Measurements from ENCODE around the gene KATNAL1.

The KATNAL1 gene

GRCh38 chr13:30329009-30329585, 21.7 kb upstream of the KATNAL1 start:
- Histone ChIP-seq H3K4me3 (ENCODE audit: low read length) (no peak overlapping the region), H3K9ac (ENCODE audit: low read depth, low read length) (no peak overlapping the region), H3K9me3 (replicated peaks; ENCODE audit: low read length) (no peaks in the 10 kb centered on the region), H3K4me1 (ENCODE audit: control insufficient read depth, insufficient read depth, low read length) (no peaks in the 10 kb centered on the region), H3K4me2 (ENCODE audit: low read length) (no peak overlapping the region), H3K36me3 (ENCODE audit: insufficient read depth, low read length) (no peaks in the 10 kb centered on the region), H3K27me3 (ENCODE audit: control insufficient read depth, insufficient read depth, low read length) (no peaks in the 10 kb centered on the region)

- Histone ChIP-seq H3K36me3 (ENCODE audit: insufficient read depth, low read length) (peaks cover 6% of the 10 kb centered on the region), H3K4me2 (ENCODE audit: low read length) (no peak overlapping the region), H3K4me1 (ENCODE audit: control insufficient read depth, insufficient read depth, low read length) (no peaks in the 10 kb centered on the region), H3K27me3 (ENCODE audit: control insufficient read depth, insufficient read depth, low read length) (no peaks in the 10 kb centered on the region), H3K9ac (ENCODE audit: low read depth, low read length) (no peak overlapping the region), H3K9me3 (replicated peaks; ENCODE audit: low read length) (no peaks in the 10 kb centered on the region), H3K4me3 (ENCODE audit: low read length) (no peak overlapping the region)
Observed at GRCh38 chr13:30325668-30326067, 18.3 kb upstream of the KATNAL1 start.

GRCh38 chr13:30323524-30323923, 16.2 kb upstream of the KATNAL1 start:
- H3K4me1 ChIP-seq (ENCODE audit: control insufficient read depth, insufficient read depth, low read length): no peaks in the 10 kb centered on the region
- no peaks in the 10 kb centered on the region for H3K9me3 ChIP-seq (replicated peaks; ENCODE audit: low read length)
- no peak overlapping the region for H3K4me2 ChIP-seq (ENCODE audit: low read length)
- H3K36me3 ChIP-seq (ENCODE audit: insufficient read depth, low read length): peaks cover 6% of the 10 kb centered on the region
- H3K9ac ChIP-seq (ENCODE audit: low read depth, low read length): no peak overlapping the region
- no peaks in the 10 kb centered on the region for H3K27me3 ChIP-seq (ENCODE audit: control insufficient read depth, insufficient read depth, low read length)
- no peak overlapping the region for H3K4me3 ChIP-seq (ENCODE audit: low read length)

- Histone ChIP-seq H3K9ac (ENCODE audit: low read depth, low read length) (no peak overlapping the region), H3K4me1 (ENCODE audit: control insufficient read depth, insufficient read depth, low read length) (no peaks in the 10 kb centered on the region), H3K36me3 (ENCODE audit: insufficient read depth, low read length) (peaks cover 6% of the 10 kb centered on the region), H3K27me3 (ENCODE audit: control insufficient read depth, insufficient read depth, low read length) (no peaks in the 10 kb centered on the region), H3K4me2 (ENCODE audit: low read length) (no peak overlapping the region), H3K9me3 (replicated peaks; ENCODE audit: low read length) (no peaks in the 10 kb centered on the region), H3K4me3 (ENCODE audit: low read length) (no peak overlapping the region)
Observed at GRCh38 chr13:30322428-30322827, 15.1 kb upstream of the KATNAL1 start.

GRCh38 chr13:30321256-30321655, 13.9 kb upstream of the KATNAL1 start:
- no peaks in the 10 kb centered on the region for H3K9me3 ChIP-seq (replicated peaks; ENCODE audit: low read length)
- H3K4me2 ChIP-seq (ENCODE audit: low read length): no peak overlapping the region
- no peak overlapping the region for H3K4me3 ChIP-seq (ENCODE audit: low read length)
- no peaks in the 10 kb centered on the region for H3K27me3 ChIP-seq (ENCODE audit: control insufficient read depth, insufficient read depth, low read length)
- peaks cover 6% of the 10 kb centered on the region for H3K36me3 ChIP-seq (ENCODE audit: insufficient read depth, low read length)
- no peaks in the 10 kb centered on the region for H3K4me1 ChIP-seq (ENCODE audit: control insufficient read depth, insufficient read depth, low read length)
- H3K9ac ChIP-seq (ENCODE audit: low read depth, low read length): no peak overlapping the region

- no peaks in the 10 kb centered on the region for H3K4me1 ChIP-seq (ENCODE audit: control insufficient read depth, insufficient read depth, low read length)
- peaks cover 6% of the 10 kb centered on the region for H3K36me3 ChIP-seq (ENCODE audit: insufficient read depth, low read length)
- no peak overlapping the region for H3K9ac ChIP-seq (ENCODE audit: low read depth, low read length)
- no peak overlapping the region for H3K4me3 ChIP-seq (ENCODE audit: low read length)
- no peaks in the 10 kb centered on the region for H3K27me3 ChIP-seq (ENCODE audit: control insufficient read depth, insufficient read depth, low read length)
- H3K4me2 ChIP-seq (ENCODE audit: low read length): no peak overlapping the region
- H3K9me3 ChIP-seq (replicated peaks; ENCODE audit: low read length): no peaks in the 10 kb centered on the region
Observed at GRCh38 chr13:30319655-30320054, 12.3 kb upstream of the KATNAL1 start.

GRCh38 chr13:30319130-30319529, 11.8 kb upstream of the KATNAL1 start:
- Histone ChIP-seq H3K9me3 (replicated peaks; ENCODE audit: low read length) (no peaks in the 10 kb centered on the region), H3K27me3 (ENCODE audit: control insufficient read depth, insufficient read depth, low read length) (no peaks in the 10 kb centered on the region)

GRCh38 chr13:30318026-30318425, 10.7 kb upstream of the KATNAL1 start:
- no peak overlapping the region for H3K4me2 ChIP-seq (ENCODE audit: low read length)
- H3K4me3 ChIP-seq (ENCODE audit: low read length): no peak overlapping the region
- no peaks in the 10 kb centered on the region for H3K27me3 ChIP-seq (ENCODE audit: control insufficient read depth, insufficient read depth, low read length)
- no peaks in the 10 kb centered on the region for H3K9me3 ChIP-seq (replicated peaks; ENCODE audit: low read length)
- no peak overlapping the region for H3K9ac ChIP-seq (ENCODE audit: low read depth, low read length)
- peaks cover 10% of the 10 kb centered on the region for H3K4me1 ChIP-seq (ENCODE audit: control insufficient read depth, insufficient read depth, low read length)
- peaks cover 5% of the 10 kb centered on the region for H3K36me3 ChIP-seq (ENCODE audit: insufficient read depth, low read length)

More at GRCh38 chr13:30319130-30319529, 11.8 kb upstream of the KATNAL1 start:
- no peak overlapping the region for H3K4me3 ChIP-seq (ENCODE audit: low read length)
- no peaks in the 10 kb centered on the region for H3K4me1 ChIP-seq (ENCODE audit: control insufficient read depth, insufficient read depth, low read length)
- peaks cover 6% of the 10 kb centered on the region for H3K36me3 ChIP-seq (ENCODE audit: insufficient read depth, low read length)
- no peak overlapping the region for H3K4me2 ChIP-seq (ENCODE audit: low read length)
- H3K9ac ChIP-seq (ENCODE audit: low read depth, low read length): no peak overlapping the region

GRCh38 chr13:30314562-30314961, 7.2 kb upstream of the KATNAL1 start:
- Histone ChIP-seq H3K4me3 (ENCODE audit: low read length) (no peak overlapping the region), H3K9me3 (replicated peaks; ENCODE audit: low read length) (no peaks in the 10 kb centered on the region), H3K4me1 (ENCODE audit: control insufficient read depth, insufficient read depth, low read length) (peaks cover 20% of the 10 kb centered on the region), H3K4me2 (ENCODE audit: low read length) (no peak overlapping the region), H3K9ac (ENCODE audit: low read depth, low read length) (no peak overlapping the region), H3K36me3 (ENCODE audit: insufficient read depth, low read length) (no peaks in the 10 kb centered on the region), H3K27me3 (ENCODE audit: control insufficient read depth, insufficient read depth, low read length) (no peaks in the 10 kb centered on the region)

GRCh38 chr13:30314069-30314468, 6.7 kb upstream of the KATNAL1 start:
- no peak overlapping the region for H3K4me3 ChIP-seq (ENCODE audit: low read length)
- H3K27me3 ChIP-seq (ENCODE audit: control insufficient read depth, insufficient read depth, low read length): no peaks in the 10 kb centered on the region
- H3K9me3 ChIP-seq (replicated peaks; ENCODE audit: low read length): no peaks in the 10 kb centered on the region
- H3K4me1 ChIP-seq (ENCODE audit: control insufficient read depth, insufficient read depth, low read length): peaks cover 20% of the 10 kb centered on the region
- no peak overlapping the region for H3K4me2 ChIP-seq (ENCODE audit: low read length)
- no peak overlapping the region for H3K9ac ChIP-seq (ENCODE audit: low read depth, low read length)
- no peaks in the 10 kb centered on the region for H3K36me3 ChIP-seq (ENCODE audit: insufficient read depth, low read length)

GRCh38 chr13:30313311-30313710, 6.0 kb upstream of the KATNAL1 start:
- Histone ChIP-seq H3K36me3 (ENCODE audit: insufficient read depth, low read length) (no peaks in the 10 kb centered on the region), H3K4me1 (ENCODE audit: control insufficient read depth, insufficient read depth, low read length) (peaks cover 27% of the 10 kb centered on the region), H3K27me3 (ENCODE audit: control insufficient read depth, insufficient read depth, low read length) (no peaks in the 10 kb centered on the region), H3K9me3 (replicated peaks; ENCODE audit: low read length) (no peaks in the 10 kb centered on the region), H3K4me3 (ENCODE audit: low read length) (no peak overlapping the region), H3K4me2 (ENCODE audit: low read length) (peak overlapping the region; percentile 16), H3K9ac (ENCODE audit: low read depth, low read length) (no peak overlapping the region)

- Histone ChIP-seq H3K9ac (ENCODE audit: low read depth, low read length) (no peak overlapping the region), H3K36me3 (ENCODE audit: insufficient read depth, low read length) (no peaks in the 10 kb centered on the region), H3K9me3 (replicated peaks; ENCODE audit: low read length) (no peaks in the 10 kb centered on the region), H3K4me3 (ENCODE audit: low read length) (no peak overlapping the region), H3K4me1 (ENCODE audit: control insufficient read depth, insufficient read depth, low read length) (peaks cover 30% of the 10 kb centered on the region), H3K4me2 (ENCODE audit: low read length) (peak overlapping the region; percentile 16), H3K27me3 (ENCODE audit: control insufficient read depth, insufficient read depth, low read length) (no peaks in the 10 kb centered on the region)
Observed at GRCh38 chr13:30312904-30313303, 5.6 kb upstream of the KATNAL1 start.

Data from skeletal muscle satellite cell (primary cell).